IMR-90 (cell line): ENCODE results near the gene TENM3. TPM values are rescaled to one million over a fixed set of nuclear protein-coding genes. Genes with fewer than 3 reads are reported as not detected.

Experiments
- ATAC-seq: fragments of 200-7000 bp; cut with Tn5 transposase; 2 replicates; pipeline ENCODE4 v1.9.1; 2020; ENCODE audit warnings: low read depth, mild to moderate bottlenecking, moderate library complexity
- BruUV-seq: library from RNA; stranded (reverse); fragments of 400-500 nt; replicated peaks from 2 replicates; lab custom pipeline; 2021; lab: Mats Ljungman, UMichigan
- CTCF ChIA-PET: fragments of 300-600 bp; formaldehyde crosslinking; extraction: SDS; loops from one replicate; lab custom pipeline; 2021; ENCODE audit warnings: antibody characterized with exemption; lab: Yijun Ruan, JAX
- POLR2A ChIA-PET: fragments of 300-600 bp; sonication (Branson Sonifier 250); formaldehyde crosslinking; loops from one replicate; lab custom pipeline; 2022; ENCODE audit warnings: antibody characterized with exemption; ENCODE audit not compliant: unreplicated experiment; lab: Charles Lee
- DNase-seq: peaks from one replicate; pipeline ENCODE4 v3.0.0; 2013
- H2AFZ ChIP-seq: replicated peaks from 2 replicates; pipeline ENCODE3; 2013; ENCODE audit warnings: low read length, mild to moderate bottlenecking; ENCODE audit not compliant: poor library complexity
- H2AK5ac ChIP-seq: 2 replicates; pipeline ENCODE4 v1.6.1; 2013; ENCODE audit warnings: low read depth, low read length, inconsistent platforms
- H2AK9ac ChIP-seq: replicated peaks from 2 replicates; pipeline ENCODE3; 2013; ENCODE audit warnings: mild to moderate bottlenecking, low read depth, low read length, moderate library complexity; ENCODE audit not compliant: poor library complexity
- H2BK120ac ChIP-seq: 2 replicates; pipeline ENCODE4 v1.6.1; 2013; ENCODE audit warnings: low read depth, low read length, inconsistent platforms
- H2BK15ac ChIP-seq: 3 replicates; pipeline ENCODE4 v1.6.1; 2013; ENCODE audit warnings: low read depth, low read length, inconsistent platforms
- H2BK20ac ChIP-seq: 2 replicates; pipeline ENCODE4 v1.6.1; 2013; ENCODE audit warnings: low read depth, mild to moderate bottlenecking, inconsistent platforms, low read length, moderate library complexity
- H2BK5ac ChIP-seq: 2 replicates; pipeline ENCODE4 v1.6.1; 2013; ENCODE audit warnings: mild to moderate bottlenecking, low read depth, low read length, inconsistent platforms; ENCODE audit not compliant: poor library complexity, severe bottlenecking
- H3K14ac ChIP-seq: replicated peaks from 2 replicates; pipeline ENCODE4 v1.6.1; 2013; ENCODE audit warnings: low read depth, low read length, inconsistent platforms
- H3K18ac ChIP-seq: 2 replicates; pipeline ENCODE4 v1.6.1; 2013; ENCODE audit warnings: low read depth, low read length, control low read depth
- H3K23ac ChIP-seq: 2 replicates; pipeline ENCODE4 v1.6.1; 2013; ENCODE audit warnings: low read depth, low read length, inconsistent platforms
- H3K27ac ChIP-seq: 2 replicates; pipeline ENCODE4 v1.5.1; 2013; ENCODE audit warnings: mild to moderate bottlenecking, control low read depth, low read length; ENCODE audit not compliant: insufficient read depth
- H3K27me3 ChIP-seq: 2 replicates; pipeline ENCODE4 v1.6.1; 2013; ENCODE audit warnings: low read length; ENCODE audit not compliant: control insufficient read depth, insufficient read depth
- H3K36me3 ChIP-seq: 2 replicates; pipeline ENCODE4 v1.6.1; 2013; ENCODE audit warnings: low read length, mixed read lengths; ENCODE audit not compliant: control insufficient read depth, insufficient read depth
- H3K4ac ChIP-seq: 2 replicates; pipeline ENCODE4 v1.6.1; 2013; ENCODE audit warnings: low read depth, low read length, inconsistent platforms
- H3K4me1 ChIP-seq: 2 replicates; pipeline ENCODE4 v1.6.1; 2013; ENCODE audit warnings: low read length, mixed read lengths; ENCODE audit not compliant: control insufficient read depth, insufficient read depth
- H3K4me2 ChIP-seq: 2 replicates; pipeline ENCODE4 v1.6.1; 2013; ENCODE audit warnings: low read depth, mild to moderate bottlenecking, control low read depth, low read length, moderate library complexity
- H3K4me3 ChIP-seq: 2 replicates; pipeline ENCODE4 v1.5.1; 2013; ENCODE audit warnings: low read depth, mild to moderate bottlenecking, control low read depth, low read length, moderate library complexity; ENCODE audit not compliant: insufficient read depth
- H3K56ac ChIP-seq: 2 replicates; pipeline ENCODE4 v1.6.1; 2013; ENCODE audit warnings: low read length, inconsistent platforms; ENCODE audit not compliant: insufficient read depth; ENCODE audit errors: extremely low read depth
- H3K79me1 ChIP-seq, 2 experiments: 2 replicates each; pipeline ENCODE4 v1.6.1; 2013; ENCODE audit warnings: low read length in 2 of 2, inconsistent platforms in 1 of 2, low read depth in 1 of 2
- H3K9ac ChIP-seq: 2 replicates; pipeline ENCODE4 v1.6.1; 2013; ENCODE audit warnings: low read depth, low read length, control low read depth
- H3K9me1 ChIP-seq: 2 replicates; pipeline ENCODE4 v1.6.1; 2013; ENCODE audit warnings: low read length, inconsistent platforms; ENCODE audit not compliant: insufficient read depth
- H3K9me3 ChIP-seq: 2 replicates; pipeline ENCODE4 v1.6.1; 2013; ENCODE audit warnings: low read length; ENCODE audit not compliant: control insufficient read depth, insufficient read depth
- H4K20me1 ChIP-seq: 2 replicates; pipeline ENCODE4 v1.6.1; 2013; ENCODE audit warnings: low read length, inconsistent platforms; ENCODE audit not compliant: insufficient read depth
- H4K5ac ChIP-seq: 2 replicates; pipeline ENCODE4 v1.6.1; 2013; ENCODE audit warnings: mild to moderate bottlenecking, low read depth, low read length, control low read depth
- H4K8ac ChIP-seq, 2 experiments: 2 replicates each; pipeline ENCODE4 v1.6.1; 2013; ENCODE audit warnings: low read depth in 2 of 2, low read length in 2 of 2, control low read depth in 1 of 2, inconsistent platforms in 1 of 2
- H4K91ac ChIP-seq: 2 replicates; pipeline ENCODE4 v1.6.1; 2013; ENCODE audit warnings: low read depth, low read length, inconsistent platforms; ENCODE audit not compliant: insufficient read depth
- BHLHE40 ChIP-seq: fragments of 150-350 bp; IDR thresholded peaks from 2 replicates; pipeline ENCODE4 v1.6.1; 2016; ENCODE audit warnings: mild to moderate bottlenecking, low read depth, low read length
- CHD1 ChIP-seq: IDR thresholded peaks from 2 replicates; pipeline ENCODE4 v1.6.1; 2012; ENCODE audit warnings: low read depth, low read length, improper control_type of control experiment
- FOS ChIP-seq: fragments of 150-350 bp; IDR thresholded peaks from 2 replicates; pipeline ENCODE4 v1.6.1; 2016; ENCODE audit warnings: low read depth, low read length
- MAFK ChIP-seq: IDR thresholded peaks from 2 replicates; pipeline ENCODE4 v1.6.1; 2012; ENCODE audit warnings: low read depth, low read length, improper control_type of control experiment
- MAZ ChIP-seq: IDR thresholded peaks from 2 replicates; pipeline ENCODE4 v1.6.1; 2012; ENCODE audit warnings: low read depth, mild to moderate bottlenecking, low read length, improper control_type of control experiment, moderate library complexity, borderline replicate concordance
- MXI1 ChIP-seq: IDR thresholded peaks from 2 replicates; pipeline ENCODE4 v1.6.1; 2012; ENCODE audit warnings: low read depth, mild to moderate bottlenecking, low read length, moderate library complexity, borderline replicate concordance
- POLR2A ChIP-seq: IDR thresholded peaks from 2 replicates; pipeline ENCODE4 v1.6.1; 2012; ENCODE audit warnings: mild to moderate bottlenecking, low read depth, low read length
- RAD21 ChIP-seq: IDR thresholded peaks from 2 replicates; pipeline ENCODE4 v1.6.1; 2012; ENCODE audit warnings: low read length, improper control_type of control experiment
- RCOR1 ChIP-seq: IDR thresholded peaks from 2 replicates; pipeline ENCODE4 v1.6.1; 2012; ENCODE audit warnings: mild to moderate bottlenecking, low read length, improper control_type of control experiment; ENCODE audit not compliant: insufficient replicate concordance
- RFX5 ChIP-seq: IDR thresholded peaks from 2 replicates; pipeline ENCODE4 v1.8.0; 2012; ENCODE audit warnings: low read depth, mild to moderate bottlenecking, low read length, moderate library complexity
- SMC3 ChIP-seq: fragments of 150-350 bp; IDR thresholded peaks from 2 replicates; pipeline ENCODE4 v1.6.1; 2016; ENCODE audit warnings: low read depth, mild to moderate bottlenecking, antibody characterized with exemption, low read length, moderate library complexity
- WGBS, 2 experiments: methylation state at CpG; one replicate each; pipeline versions ENCODE4 v1.1.5 to v1.1.7; 2013; ENCODE audit warnings: missing lambda C conversion rate in 2 of 2; ENCODE audit not compliant: insufficient read length in 1 of 2; ENCODE audit errors: extremely low coverage in 2 of 2; 5-methylcytosine and 5-hydroxymethylcytosine counted together
- dilution Hi-C: fragments of 300-500 bp; cut with HindIII; formaldehyde crosslinking; loops from one replicate; pipeline ENCODE4 v1.14.3; 2018; ENCODE audit warnings: low sequenced_read_pairs; ENCODE audit not compliant: unreplicated experiment
- in situ Hi-C: fragments of 300-500 bp; cut with MboI; formaldehyde crosslinking; loops from 3 replicates; pipeline ENCODE4 v1.14.3; 2019; ENCODE audit warnings: low sequenced_read_pairs, inconsistent platforms, mixed read lengths
- intact Hi-C: fragments of 100-400 bp; cut with micrococcal nuclease; formaldehyde crosslinking; loops from 2 replicates; pipeline ENCODE4 v1.10.0; 2022
- polyA plus RNA-seq, 3 experiments: library from polyadenylated mRNA; depleted of rRNA; stranded (reverse); fragments of >200 nt; gene quantifications; 2 replicates each; pipeline ENCODE4 v1.2.3, GENCODE V29; 2012; ENCODE audit warnings: low replicate concordance in 1 of 3
- total RNA-seq: library from RNA; depleted of rRNA; stranded (reverse); fragments of >200 nt; gene quantifications from 2 replicates; pipeline ENCODE4 v1.2.3, GENCODE V29; 2012
- TF ChIP-seq, protein P1 (sequence below): fragments of 150-350 bp; IDR thresholded peaks from 2 replicates; pipeline ENCODE4 v1.6.1; 2016; ENCODE audit warnings: low read depth, mild to moderate bottlenecking, low read length, moderate library complexity, borderline replicate concordance
- TF ChIP-seq, protein P2 (sequence below): conservative IDR thresholded peaks from 2 replicates; pipeline ENCODE4 v1.5.1; 2012; ENCODE audit warnings: mild to moderate bottlenecking, low read depth, low read length, improper control_type of control experiment
- TF ChIP-seq, protein P3 (sequence below): fragments of 150-350 bp; IDR thresholded peaks from 2 replicates; pipeline ENCODE4 v1.6.1; 2017; ENCODE audit warnings: mild to moderate bottlenecking, antibody characterized with exemption, low read length, low read depth

TENM3 gene
- total and polyA plus RNA-seq, 2 of the 4 experiments (the other 2 are of a cell fraction): 29.9 to 173 TPM

DNA sequence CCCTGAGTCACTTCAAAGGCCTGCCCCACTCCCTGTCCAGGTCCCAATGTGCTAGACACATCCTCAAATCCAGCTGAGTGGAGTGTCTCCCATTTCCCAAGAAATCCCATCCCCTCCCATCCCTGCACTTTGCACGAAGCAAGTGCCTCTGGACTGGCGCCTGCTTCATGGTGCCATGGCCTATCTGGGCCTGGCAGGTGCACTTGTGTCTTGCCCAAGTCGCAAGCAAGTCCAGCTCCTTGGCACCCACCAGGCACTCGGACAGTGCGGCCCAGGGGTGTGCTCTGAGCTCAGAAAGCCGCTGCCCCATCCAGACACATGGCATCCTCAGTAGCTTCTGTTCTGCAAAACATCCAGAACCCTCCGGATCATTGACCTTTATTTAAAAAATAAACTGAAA lies 576.5 kb downstream of the TENM3 start:
- no TSS peak for BruUV-seq
- H3K23ac ChIP-seq: no peak overlapping the region
- H3K27ac ChIP-seq: no peak overlapping the region
- no peak overlapping the region for H4K8ac ChIP-seq
- no peak overlapping the region for H4K5ac ChIP-seq
- no peaks in the 10 kb centered on the region for H3K79me1 ChIP-seq
- H4K20me1 ChIP-seq: no peaks in the 10 kb centered on the region
- intact Hi-C loops (no loop called here), in situ Hi-C loops (loop anchor here (25.0 kb wide), 2 partner anchors 1257 to 1682 kb away; no protein-coding TSS in a partner anchor), dilution Hi-C loops (no loop called here)
- no peak overlapping the region for H2BK15ac ChIP-seq
- H2BK5ac ChIP-seq: no peak overlapping the region
- H2AK5ac ChIP-seq: no peak overlapping the region
- H3K27me3 ChIP-seq: no peaks in the 10 kb centered on the region
- ATAC-seq (no peak), DNase-seq (no peak)
- H4K91ac ChIP-seq: no peak overlapping the region
- no peak for TF ChIP-seq POLR2A
- TF ChIP-seq, protein P1, sequence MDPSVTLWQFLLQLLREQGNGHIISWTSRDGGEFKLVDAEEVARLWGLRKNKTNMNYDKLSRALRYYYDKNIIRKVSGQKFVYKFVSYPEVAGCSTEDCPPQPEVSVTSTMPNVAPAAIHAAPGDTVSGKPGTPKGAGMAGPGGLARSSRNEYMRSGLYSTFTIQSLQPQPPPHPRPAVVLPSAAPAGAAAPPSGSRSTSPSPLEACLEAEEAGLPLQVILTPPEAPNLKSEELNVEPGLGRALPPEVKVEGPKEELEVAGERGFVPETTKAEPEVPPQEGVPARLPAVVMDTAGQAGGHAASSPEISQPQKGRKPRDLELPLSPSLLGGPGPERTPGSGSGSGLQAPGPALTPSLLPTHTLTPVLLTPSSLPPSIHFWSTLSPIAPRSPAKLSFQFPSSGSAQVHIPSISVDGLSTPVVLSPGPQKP: no peak
- TF ChIP-seq BHLHE40: no peak
- TF ChIP-seq, protein P2, sequence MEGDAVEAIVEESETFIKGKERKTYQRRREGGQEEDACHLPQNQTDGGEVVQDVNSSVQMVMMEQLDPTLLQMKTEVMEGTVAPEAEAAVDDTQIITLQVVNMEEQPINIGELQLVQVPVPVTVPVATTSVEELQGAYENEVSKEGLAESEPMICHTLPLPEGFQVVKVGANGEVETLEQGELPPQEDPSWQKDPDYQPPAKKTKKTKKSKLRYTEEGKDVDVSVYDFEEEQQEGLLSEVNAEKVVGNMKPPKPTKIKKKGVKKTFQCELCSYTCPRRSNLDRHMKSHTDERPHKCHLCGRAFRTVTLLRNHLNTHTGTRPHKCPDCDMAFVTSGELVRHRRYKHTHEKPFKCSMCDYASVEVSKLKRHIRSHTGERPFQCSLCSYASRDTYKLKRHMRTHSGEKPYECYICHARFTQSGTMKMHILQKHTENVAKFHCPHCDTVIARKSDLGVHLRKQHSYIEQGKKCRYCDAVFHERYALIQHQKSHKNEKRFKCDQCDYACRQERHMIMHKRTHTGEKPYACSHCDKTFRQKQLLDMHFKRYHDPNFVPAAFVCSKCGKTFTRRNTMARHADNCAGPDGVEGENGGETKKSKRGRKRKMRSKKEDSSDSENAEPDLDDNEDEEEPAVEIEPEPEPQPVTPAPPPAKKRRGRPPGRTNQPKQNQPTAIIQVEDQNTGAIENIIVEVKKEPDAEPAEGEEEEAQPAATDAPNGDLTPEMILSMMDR: no peak
- no peak for TF ChIP-seq MAFK
- TF ChIP-seq FOS: no peak
- no peak for TF ChIP-seq MAZ
- no peak for TF ChIP-seq SMC3
- TF ChIP-seq, protein P3, sequence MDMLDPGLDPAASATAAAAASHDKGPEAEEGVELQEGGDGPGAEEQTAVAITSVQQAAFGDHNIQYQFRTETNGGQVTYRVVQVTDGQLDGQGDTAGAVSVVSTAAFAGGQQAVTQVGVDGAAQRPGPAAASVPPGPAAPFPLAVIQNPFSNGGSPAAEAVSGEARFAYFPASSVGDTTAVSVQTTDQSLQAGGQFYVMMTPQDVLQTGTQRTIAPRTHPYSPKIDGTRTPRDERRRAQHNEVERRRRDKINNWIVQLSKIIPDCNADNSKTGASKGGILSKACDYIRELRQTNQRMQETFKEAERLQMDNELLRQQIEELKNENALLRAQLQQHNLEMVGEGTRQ: no peak
- TF ChIP-seq RCOR1: no peak
- TF ChIP-seq CHD1: no peak
- TF ChIP-seq MXI1: no peak
- TF ChIP-seq RFX5: no peak
- no peak for TF ChIP-seq RAD21
- no peak overlapping the region for H2BK20ac ChIP-seq
- H3K4me1 ChIP-seq: no peaks in the 10 kb centered on the region
- H2AFZ ChIP-seq: no peak overlapping the region
- POLR2A ChIA-PET: no interaction called here
- no peaks in the 10 kb centered on the region for H3K36me3 ChIP-seq
- no peaks in the 10 kb centered on the region for H3K9me1 ChIP-seq
- H3K9me3 ChIP-seq: no peaks in the 10 kb centered on the region
- H3K4me2 ChIP-seq: no peak overlapping the region
- H3K4ac ChIP-seq: no peak overlapping the region
- H2BK120ac ChIP-seq: no peak overlapping the region
- no peak overlapping the region for H3K14ac ChIP-seq
- no peak overlapping the region for H3K4me3 ChIP-seq
- no peak overlapping the region for H3K18ac ChIP-seq
- CTCF ChIA-PET: no interaction called here
- 67% methylated on average over 2 of the region's 7 CpGs; no CpG with 5 or more reads in 1 of the 2 experiments for WGBS, 2 experiments
- H3K56ac ChIP-seq: no peak overlapping the region
- no peak overlapping the region for H3K9ac ChIP-seq
- no peak overlapping the region for H2AK9ac ChIP-seq
